ENCODE data around the gene RAB36. TPM values are rescaled to one million over a fixed set of nuclear protein-coding genes. Genes with fewer than 3 reads are reported as not detected.

The RAB36 gene
- total and polyA plus RNA-seq, 2 donors (not counting 1 experiment from before 2014, with no cell fraction given), result 1.1 to 3.3 TPM

GRCh38 chr22:23184100-23184763, 39.0 kb downstream of the RAB36 start:
- Mint-ChIP-seq H3K9me3 (ENCODE audit: insufficient read depth) (no peaks in the 10 kb centered on the region), H3K27ac (no peak overlapping the region), H3K4me1 (peaks cover 43% of the 10 kb centered on the region), H3K4me3 (peak overlapping the region; percentile 49), H3K27me3 (peaks cover 7% of the 10 kb centered on the region)
- DNase-seq (no peak), ATAC-seq (ENCODE audit: low read depth) (no peak)
- H3K27me3 ChIP-seq (replicated peaks in 1 of 4; ENCODE audit: control extremely low read depth in 1 of 4, control insufficient read depth in 3 of 4, insufficient read depth in 4 of 4, low read length in 3 of 4), result peaks cover 0 to 11% (median 3%) of the 10 kb centered on the region in 4 experiments
- H3K36me3 ChIP-seq (replicated peaks in 1 of 2; ENCODE audit: control extremely low read depth in 1 of 2, control insufficient read depth in 1 of 2, extremely low read depth in 1 of 2, insufficient read depth in 2 of 2, low read length in 1 of 2), result no peaks in the 10 kb centered on the region
- no peaks in the 10 kb centered on the region for H3K9me3 ChIP-seq (ENCODE audit: control extremely low read depth in 1 of 3, control insufficient read depth in 2 of 3, insufficient read depth in 1 of 3, low read length in 2 of 3)
- peaks cover 50% of the 10 kb centered on the region for H4K20me1 ChIP-seq (ENCODE audit: control insufficient read depth, insufficient read depth, low read length, poor library complexity, severe bottlenecking)
- no CpG with 5 or more reads among the region's 3 CpGs for WGBS (ENCODE audit: insufficient coverage)
- H3K79me2 ChIP-seq (ENCODE audit: control insufficient read depth, insufficient read depth, low read length), result peaks cover 82% of the 10 kb centered on the region
- H3K4me2 ChIP-seq (replicated peaks; ENCODE audit: low read depth, low read length, poor library complexity, severe bottlenecking), result peak overlapping the region; percentile 5
- ChIA-PET CTCF (interaction anchor here (0.7 to 16.5 kb wide), 6 partner anchors 11 to 224 kb away, joined by 3 to 494 read pairs (median 3); no protein-coding TSS in a partner anchor), POLR2A (interaction anchor here (0.7 kb wide), 2 partner anchors 18 to 34 kb away, joined by 3 to 4 read pairs; no protein-coding TSS in a partner anchor)
- no peak overlapping the region for H3K4me3 ChIP-seq (ENCODE audit: control extremely low read depth in 1 of 5, extremely low read depth in 1 of 5, insufficient read depth in 1 of 5, low read depth in 2 of 5, low read length in 4 of 5)
- peaks cover 49 to 77% of the 10 kb centered on the region in 2 donors for H3K4me1 ChIP-seq (ENCODE audit: control insufficient read depth in 2 of 2, insufficient read depth in 2 of 2, low read length in 2 of 2)
- TF ChIP-seq CTCF (IDR thresholded peaks at IDR 0.05), result no peak
- no peak for TF ChIP-seq EZH2 (IDR thresholded peaks at IDR 0.05; ENCODE audit: borderline replicate concordance, insufficient read depth, low read depth, low read length, poor library complexity, severe bottlenecking)
- no peak overlapping the region for H2AFZ ChIP-seq (ENCODE audit: insufficient read depth, low read depth, low read length, poor library complexity, severe bottlenecking)
- intact Hi-C loops (cut with micrococcal nuclease), result loop anchor here (5.0 kb wide), 1 partner anchor 37 kb away; the partner anchor contains the start of gene RAB36
- no peak overlapping the region for H3K27ac ChIP-seq (ENCODE audit: low read length in 2 of 2)
- H3K9ac ChIP-seq (ENCODE audit: low read length), result no peak overlapping the region

GRCh38 chr22:23184764-23185113, 39.5 kb downstream of the RAB36 start:
- Histone ChIP-seq H3K9ac (ENCODE audit: low read length) (no peak overlapping the region), H3K36me3 (replicated peaks in 1 of 2; ENCODE audit: control extremely low read depth in 1 of 2, control insufficient read depth in 1 of 2, extremely low read depth in 1 of 2, insufficient read depth in 2 of 2, low read length in 1 of 2) (no peaks in the 10 kb centered on the region), H3K9me3 (ENCODE audit: control extremely low read depth in 1 of 3, control insufficient read depth in 2 of 3, insufficient read depth in 1 of 3, low read length in 2 of 3) (no peaks in the 10 kb centered on the region), H3K27ac (ENCODE audit: low read length in 2 of 2) (no peak overlapping the region), H3K27me3 (replicated peaks in 1 of 4; ENCODE audit: control extremely low read depth in 1 of 4, control insufficient read depth in 3 of 4, insufficient read depth in 4 of 4, low read length in 3 of 4) (peaks cover 0 to 11% (median 3%) of the 10 kb centered on the region in 4 experiments), H3K4me1 (ENCODE audit: control insufficient read depth in 2 of 2, insufficient read depth in 2 of 2, low read length in 2 of 2) (peaks cover 44 to 72% of the 10 kb centered on the region in 2 donors), H3K79me2 (ENCODE audit: control insufficient read depth, insufficient read depth, low read length) (peaks cover 87% of the 10 kb centered on the region), H3K4me3 (ENCODE audit: control extremely low read depth in 1 of 5, extremely low read depth in 1 of 5, insufficient read depth in 1 of 5, low read depth in 2 of 5, low read length in 4 of 5) (no peak overlapping the region), H3K4me2 (replicated peaks; ENCODE audit: low read depth, low read length, poor library complexity, severe bottlenecking) (peak overlapping the region; percentile 5), H4K20me1 (ENCODE audit: control insufficient read depth, insufficient read depth, low read length, poor library complexity, severe bottlenecking) (peaks cover 54% of the 10 kb centered on the region), H2AFZ (ENCODE audit: insufficient read depth, low read depth, low read length, poor library complexity, severe bottlenecking) (no peak overlapping the region)
- Mint-ChIP-seq H3K9me3 (ENCODE audit: insufficient read depth) (no peaks in the 10 kb centered on the region), H3K4me1 (peaks cover 38% of the 10 kb centered on the region), H3K27me3 (peaks cover 7% of the 10 kb centered on the region), H3K4me3 (peak overlapping the region; percentile 49), H3K27ac (no peak overlapping the region)
- CTCF ChIA-PET, result interaction anchor here (1.0 to 16.5 kb wide), 2 partner anchors 21 to 97 kb away, joined by 3 to 494 read pairs; no protein-coding TSS in a partner anchor
- intact Hi-C loops (cut with micrococcal nuclease), result loop anchor here (5.0 kb wide), 1 partner anchor 37 kb away; the partner anchor contains the start of gene RAB36
- no peak for TF ChIP-seq CTCF (IDR thresholded peaks at IDR 0.05)
- TF ChIP-seq EZH2 (IDR thresholded peaks at IDR 0.05; ENCODE audit: borderline replicate concordance, insufficient read depth, low read depth, low read length, poor library complexity, severe bottlenecking), result no peak
- 25% methylated on average over 5 of the region's 5 CpGs for WGBS (ENCODE audit: insufficient coverage)
- DNase-seq (no peak), ATAC-seq (ENCODE audit: low read depth) (no peak)
- POLR2A ChIA-PET, result interaction anchor here (0.7 kb wide), 1 partner anchor 17 kb away, joined by 4 read pairs; no protein-coding TSS in a partner anchor

Measured in B cell (primary cell).